ENCODE data around the gene NKAIN4. TPM values are rescaled to one million over a fixed set of nuclear protein-coding genes. Genes with fewer than 3 reads are reported as not detected.

The NKAIN4 gene
- total and polyA plus RNA-seq, 8 donors = 0.14 TPM; not detected in 7

DNA sequence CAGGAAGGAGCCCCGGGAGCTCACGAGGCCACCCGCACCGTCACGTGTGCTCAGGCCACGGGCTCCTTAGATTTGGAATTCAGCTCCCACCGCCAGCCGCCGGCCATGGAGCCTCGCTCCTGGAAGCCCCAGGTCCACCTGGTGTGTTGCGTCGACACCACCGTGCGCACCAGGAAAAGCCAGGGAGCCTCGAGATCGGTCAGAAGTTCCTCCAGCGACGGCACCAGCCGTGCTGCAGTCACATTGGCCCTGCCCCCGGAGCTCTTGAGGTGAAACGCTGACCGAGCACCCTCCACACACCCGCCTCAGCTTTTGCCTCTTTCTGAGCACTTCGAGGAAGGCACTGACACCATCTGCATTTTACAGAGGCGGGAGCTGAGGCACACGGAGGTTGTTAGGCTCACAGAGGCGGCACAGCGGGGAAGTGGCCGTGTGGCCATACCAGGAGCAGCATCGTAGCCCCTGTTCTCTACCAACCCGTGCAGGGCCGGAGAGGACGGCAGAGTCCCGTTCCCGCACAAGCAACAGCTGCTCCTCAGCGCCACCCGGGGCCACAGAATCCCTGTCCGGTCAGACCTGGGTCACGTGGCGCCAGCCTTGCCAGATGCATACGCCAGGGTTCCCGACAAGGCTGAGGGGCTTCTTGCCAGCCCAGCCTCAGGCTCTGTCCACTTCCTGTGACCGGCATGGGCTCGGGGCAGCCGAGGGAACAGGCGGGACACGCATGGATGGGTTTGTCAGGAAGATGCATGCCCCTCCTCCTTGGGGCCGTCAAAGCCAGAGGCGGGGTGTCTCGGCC, 7.6 kb downstream of the NKAIN4 start:
- H3K27ac ChIP-seq = no peak overlapping the region
- intact Hi-C loops (cut with DNase I) = no loop called here
- no peaks in the 10 kb centered on the region for H3K36me3 ChIP-seq
- no peak for FAIRE-seq
- H3K4me3 ChIP-seq = peak overlapping the region in 1 of 4 donors; percentile 10
- WGBS, 2 donors = 29 to 30% methylated on average over 45 to 50 of the region's 50 CpGs
- TF ChIP-seq, protein P1, sequence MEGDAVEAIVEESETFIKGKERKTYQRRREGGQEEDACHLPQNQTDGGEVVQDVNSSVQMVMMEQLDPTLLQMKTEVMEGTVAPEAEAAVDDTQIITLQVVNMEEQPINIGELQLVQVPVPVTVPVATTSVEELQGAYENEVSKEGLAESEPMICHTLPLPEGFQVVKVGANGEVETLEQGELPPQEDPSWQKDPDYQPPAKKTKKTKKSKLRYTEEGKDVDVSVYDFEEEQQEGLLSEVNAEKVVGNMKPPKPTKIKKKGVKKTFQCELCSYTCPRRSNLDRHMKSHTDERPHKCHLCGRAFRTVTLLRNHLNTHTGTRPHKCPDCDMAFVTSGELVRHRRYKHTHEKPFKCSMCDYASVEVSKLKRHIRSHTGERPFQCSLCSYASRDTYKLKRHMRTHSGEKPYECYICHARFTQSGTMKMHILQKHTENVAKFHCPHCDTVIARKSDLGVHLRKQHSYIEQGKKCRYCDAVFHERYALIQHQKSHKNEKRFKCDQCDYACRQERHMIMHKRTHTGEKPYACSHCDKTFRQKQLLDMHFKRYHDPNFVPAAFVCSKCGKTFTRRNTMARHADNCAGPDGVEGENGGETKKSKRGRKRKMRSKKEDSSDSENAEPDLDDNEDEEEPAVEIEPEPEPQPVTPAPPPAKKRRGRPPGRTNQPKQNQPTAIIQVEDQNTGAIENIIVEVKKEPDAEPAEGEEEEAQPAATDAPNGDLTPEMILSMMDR (IDR thresholded peaks at IDR 0.05) = no peak
- peaks cover 0 to 6% (median 0%) of the 10 kb centered on the region in 4 donors for H3K27me3 ChIP-seq
- no peaks in the 10 kb centered on the region for H3K9me3 ChIP-seq
- H3K4me1 ChIP-seq = no peaks in the 10 kb centered on the region
- peak; percentile 65 to 84 (median 75) for ATAC-seq
- DNase-seq = peak in 5 of 6 donors; percentile 11 to 81 (median 63)

DNA sequence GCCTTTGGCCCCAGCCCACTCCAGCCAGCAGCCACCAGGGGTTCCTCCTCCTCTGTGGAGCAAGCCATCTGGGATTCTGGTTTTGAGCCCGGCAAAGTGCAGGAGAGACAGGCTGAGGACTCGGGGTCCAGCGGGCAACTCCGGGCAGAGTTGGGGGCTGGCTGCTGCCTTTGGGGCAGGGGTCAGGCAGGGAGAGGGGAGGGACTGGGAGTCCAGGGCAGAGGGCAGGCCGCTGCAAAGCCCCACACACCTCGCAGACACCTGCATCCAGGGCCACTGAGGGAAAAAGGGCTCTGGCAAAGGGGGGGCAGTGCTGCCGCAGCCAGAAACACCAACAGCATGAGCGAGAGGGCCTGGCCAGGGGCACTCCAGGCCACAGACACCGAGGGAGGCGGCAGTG, 9.8 kb downstream of the NKAIN4 start:
- no peaks in the 10 kb centered on the region for H3K9me3 ChIP-seq
- no peak overlapping the region for H3K4me3 ChIP-seq
- FAIRE-seq (no peak), ATAC-seq (no peak), DNase-seq (no peak)
- H3K27me3 ChIP-seq = peaks cover 0 to 4% (median 0%) of the 10 kb centered on the region in 4 donors
- intact Hi-C loops (cut with DNase I) = no loop called here
- 78 to 80% methylated on average over 10 of the region's 10 CpGs for WGBS, 2 donors
- no peak overlapping the region for H3K27ac ChIP-seq
- H3K4me1 ChIP-seq = no peaks in the 10 kb centered on the region
- TF ChIP-seq, protein P1 (IDR thresholded peaks at IDR 0.05) = no peak
- no peaks in the 10 kb centered on the region for H3K36me3 ChIP-seq

DNA sequence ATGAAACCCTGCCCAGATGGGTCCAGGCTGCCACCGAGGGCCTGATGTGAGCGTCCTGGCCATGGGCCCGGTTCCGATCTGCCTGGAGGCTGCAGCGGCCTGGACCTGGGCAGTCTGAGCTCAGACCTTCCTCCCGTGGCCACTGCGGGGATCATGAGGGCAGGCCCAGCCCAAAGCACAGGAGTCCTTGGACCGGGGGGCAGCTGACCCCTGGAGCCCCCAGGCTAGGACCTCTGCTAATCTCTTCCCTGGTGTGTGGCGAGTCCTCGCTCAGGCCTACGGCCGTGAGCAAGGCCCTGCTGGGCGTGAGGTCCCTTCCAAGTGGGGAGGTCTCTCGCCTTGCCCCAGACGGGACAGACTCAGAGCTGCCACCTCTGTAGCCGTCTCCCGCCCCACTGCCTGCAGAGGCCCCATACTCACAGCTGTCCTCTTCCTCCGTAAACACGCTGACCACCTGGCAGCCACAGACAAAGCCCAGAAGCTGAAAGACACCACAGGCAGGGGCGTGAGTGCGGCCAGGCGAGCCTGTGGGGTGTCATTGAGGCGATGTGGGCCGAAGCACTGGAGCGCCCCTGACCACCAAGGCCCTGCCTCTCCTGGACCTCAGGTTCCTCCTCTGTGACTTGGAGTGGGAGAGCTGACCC, 10.5 kb downstream of the NKAIN4 start:
- WGBS, 2 donors = 70 to 80% methylated on average over 21 to 25 of the region's 25 CpGs
- intact Hi-C loops (cut with DNase I) = no loop called here
- H3K4me3 ChIP-seq = no peak overlapping the region

DNA sequence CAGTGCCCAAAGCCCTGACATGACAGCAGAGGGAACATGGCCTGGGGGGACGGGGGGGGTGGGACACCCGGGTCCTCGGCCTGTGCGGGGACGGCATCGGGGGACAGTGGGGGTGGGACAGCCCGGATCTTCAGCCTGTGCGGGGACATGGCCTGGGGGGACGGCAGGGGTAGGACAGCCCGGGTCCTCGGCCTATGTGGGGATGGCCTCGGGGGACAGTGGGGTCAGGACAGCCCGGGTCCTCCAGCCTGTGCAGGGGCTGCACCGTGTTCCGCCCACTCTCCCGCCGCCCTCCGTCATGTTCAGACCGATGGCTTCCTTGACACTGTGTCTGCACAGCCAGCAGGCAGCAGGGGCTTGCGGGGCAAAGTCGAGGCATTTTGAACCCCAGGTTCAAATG, 11.5 kb downstream of the NKAIN4 start:
- Histone ChIP-seq H3K36me3 (no peaks in the 10 kb centered on the region), H3K9me3 (no peaks in the 10 kb centered on the region), H3K27me3 (no peaks in the 10 kb centered on the region), H3K27ac (no peak overlapping the region), H3K4me1 (no peaks in the 10 kb centered on the region), H3K4me3 (no peak overlapping the region)
- no peak for FAIRE-seq
- TF ChIP-seq, protein P1 (IDR thresholded peaks at IDR 0.05) = no peak
- WGBS, 2 donors = 78 to 87% methylated on average over 21 of the region's 21 CpGs
- DNase-seq = no peak
- ATAC-seq = no peak
- intact Hi-C loops (cut with DNase I) = no loop called here

More for the DNA sequence above, 10.5 kb downstream of the NKAIN4 start:
- Histone ChIP-seq H3K27ac (no peak overlapping the region), H3K36me3 (no peaks in the 10 kb centered on the region), H3K9me3 (no peaks in the 10 kb centered on the region), H3K4me1 (no peaks in the 10 kb centered on the region), H3K27me3 (peaks cover 0 to 4% (median 0%) of the 10 kb centered on the region in 4 donors)
- TF ChIP-seq, protein P1 (IDR thresholded peaks at IDR 0.05) = no peak
- ATAC-seq (no peak), FAIRE-seq (no peak), DNase-seq (no peak)

DNA sequence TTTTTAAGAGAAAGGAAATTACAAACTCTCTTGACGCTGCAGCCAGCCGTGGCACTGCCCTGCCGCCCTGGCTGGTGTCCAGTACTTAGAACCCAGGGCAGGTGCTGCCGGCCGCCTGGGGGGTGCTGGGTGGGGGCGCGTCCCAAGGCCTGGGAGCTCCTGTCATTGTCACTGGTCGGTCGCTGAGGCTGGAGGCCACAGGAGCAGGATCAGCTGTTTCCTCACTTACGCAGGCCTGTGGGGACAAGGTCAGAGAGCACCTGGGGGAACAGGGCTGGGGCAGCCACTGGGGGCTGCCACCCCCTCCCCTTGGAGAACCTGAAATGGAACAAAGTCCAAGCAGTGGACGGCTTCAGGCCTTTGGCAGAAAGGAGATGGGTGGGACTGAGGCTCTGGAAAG, 13.0 kb downstream of the NKAIN4 start:
- ATAC-seq (no peak), DNase-seq (no peak), FAIRE-seq (no peak)
- H3K9me3 ChIP-seq = no peaks in the 10 kb centered on the region
- TF ChIP-seq, protein P1 (IDR thresholded peaks at IDR 0.05) = no peak
- H3K36me3 ChIP-seq = no peaks in the 10 kb centered on the region
- no peak overlapping the region for H3K27ac ChIP-seq
- H3K4me1 ChIP-seq = no peaks in the 10 kb centered on the region
- H3K4me3 ChIP-seq = no peak overlapping the region
- WGBS, 2 donors = 15% methylated on average over 11 of the region's 11 CpGs
- intact Hi-C loops (cut with DNase I) = no loop called here
- no peaks in the 10 kb centered on the region for H3K27me3 ChIP-seq
